Activated T-helper 1 cell treated with anti-CD3 and anti-CD28 coated beads, Interleukin-2, amount 50 U/mL, for 16 hours (primary cell): Measurements from ENCODE around the gene MMS22L.

Experiments
- DNase-seq, 2 donors: peaks; one replicate each; pipeline ENCODE4 v3.0.0-alpha.2; 2020; ENCODE audit warnings: low read depth in 1 of 2, low spot score in 1 of 2

MMS22L gene

GRCh38 chr6:97150932-97151331, 132.1 kb downstream of the MMS22L start:
- no peak for DNase-seq

GRCh38 chr6:97147421-97147820, 135.6 kb downstream of the MMS22L start:
- no peak for DNase-seq

GRCh38 chr6:97145691-97146090, 137.3 kb downstream of the MMS22L start:
- DNase-seq = no peak

- DNase-seq = no peak
Measured at GRCh38 chr6:97141756-97142155, 141.3 kb downstream of the MMS22L start.

GRCh38 chr6:97138581-97138980, 144.4 kb downstream of the MMS22L start:
- no peak for DNase-seq

GRCh38 chr6:97136626-97137358, 146.2 kb downstream of the MMS22L start:
- DNase-seq = no peak

- no peak for DNase-seq
Measured at GRCh38 chr6:97133067-97133466, 149.9 kb downstream of the MMS22L start.

- DNase-seq = no peak
Measured at GRCh38 chr6:97129106-97129505, 153.9 kb downstream of the MMS22L start.

GRCh38 chr6:97128507-97128906, 154.5 kb downstream of the MMS22L start:
- DNase-seq = no peak

- DNase-seq = no peak
Measured at GRCh38 chr6:97123652-97124051, 159.4 kb downstream of the MMS22L start.

- no peak for DNase-seq
Measured at GRCh38 chr6:97123112-97123511, 159.9 kb downstream of the MMS22L start.

- DNase-seq = no peak
Measured at GRCh38 chr6:97120511-97120910, 162.5 kb downstream of the MMS22L start.

- DNase-seq = no peak
Measured at GRCh38 chr6:97114645-97115044, 168.4 kb downstream of the MMS22L start.

GRCh38 chr6:97113170-97113569, 169.8 kb downstream of the MMS22L start:
- DNase-seq = no peak

- DNase-seq = no peak
Measured at GRCh38 chr6:97111243-97111642, 171.8 kb downstream of the MMS22L start.

- no peak for DNase-seq
Measured at GRCh38 chr6:97110626-97111025, 172.4 kb downstream of the MMS22L start.

GRCh38 chr6:97110149-97110548, 172.9 kb downstream of the MMS22L start:
- no peak for DNase-seq

- DNase-seq = no peak
Measured at GRCh38 chr6:97109444-97109843, 173.6 kb downstream of the MMS22L start.

- no peak for DNase-seq
Measured at GRCh38 chr6:97102145-97102790, 180.7 kb downstream of the MMS22L start.

GRCh38 chr6:97100696-97101095, 182.3 kb downstream of the MMS22L start:
- no peak for DNase-seq

GRCh38 chr6:97097068-97098047, 185.7 kb downstream of the MMS22L start:
- DNase-seq = no peak
